SK-N-MC (cell line): ENCODE results near the gene LNP1.

Experiments
- EZH2 ChIP-seq: fragments of 200-600 bp; sonication (generic); IDR thresholded peaks from one replicate; pipeline ENCODE4 v1.6.1; 2017; ENCODE audit warnings: antibody characterized with exemption
- FOXP2 ChIP-seq: optimal IDR thresholded peaks from 2 replicates; pipeline ENCODE3; 2011; ENCODE audit warnings: mild to moderate bottlenecking, moderate library complexity; ENCODE audit not compliant: insufficient read depth; ENCODE audit errors: extremely low read length, control extremely low read depth

GRCh38 chr3:100483529-100483928 is 82.2 kb downstream of the LNP1 start:
- TF ChIP-seq EZH2 = no peak
- no peak for TF ChIP-seq FOXP2
